SK-N-SH treated with all-trans-retinoic acid at 6 μM for 48 hours (cell line): ENCODE results near the gene NUFIP1.

Experiments used
- BACH2 ChIP-seq: fragments of 250-450 bp; sonication (Bioruptor Pico); IDR thresholded peaks from 2 replicates; pipeline ENCODE4 v1.9.0; 2021; ENCODE audit warnings: mild to moderate bottlenecking, borderline replicate concordance
- CREB5 ChIP-seq: fragments of 250-450 bp; sonication (Bioruptor Pico); IDR thresholded peaks from 2 replicates; pipeline ENCODE4 v1.5.1; 2020; ENCODE audit warnings: low read depth, mild to moderate bottlenecking, moderate library complexity
- ESRRG ChIP-seq: fragments of 250-450 bp; sonication (Bioruptor Pico); IDR thresholded peaks from 2 replicates; pipeline ENCODE4 v1.6.1; 2021; ENCODE audit warnings: mild to moderate bottlenecking
- GLIS3 ChIP-seq: fragments of 250-450 bp; sonication (Bioruptor Pico); IDR thresholded peaks from 2 replicates; pipeline ENCODE4 v1.5.0; 2020; ENCODE audit warnings: mild to moderate bottlenecking, moderate library complexity
- ISL1 ChIP-seq: fragments of 250-450 bp; sonication (Bioruptor Pico); IDR thresholded peaks from 2 replicates; pipeline ENCODE4 v2.1.2; 2022; ENCODE audit warnings: mild to moderate bottlenecking, moderate library complexity
- PATZ1 ChIP-seq: fragments of 250-450 bp; sonication (Bioruptor Pico); IDR thresholded peaks from 2 replicates; pipeline ENCODE4 v1.8.0; 2020; ENCODE audit warnings: mild to moderate bottlenecking, moderate library complexity, borderline replicate concordance
- RARB ChIP-seq: fragments of 250-450 bp; sonication (Bioruptor Pico); IDR thresholded peaks from 2 replicates; pipeline ENCODE4 v1.8.0; 2021; ENCODE audit warnings: mild to moderate bottlenecking, moderate library complexity
- TCF4 ChIP-seq: fragments of 250-450 bp; sonication (Bioruptor Pico); IDR thresholded peaks from 2 replicates; pipeline ENCODE4 v1.8.0; 2021; ENCODE audit warnings: mild to moderate bottlenecking, moderate library complexity, borderline replicate concordance
- TSHZ2 ChIP-seq: fragments of 250-450 bp; sonication (Bioruptor Pico); IDR thresholded peaks from 2 replicates; pipeline ENCODE4 v1.5.0; 2020; ENCODE audit warnings: mild to moderate bottlenecking, moderate library complexity
- ZC3H10 ChIP-seq: fragments of 250-450 bp; sonication (Bioruptor Pico); IDR thresholded peaks from 2 replicates; pipeline ENCODE4 v1.5.1; 2021; ENCODE audit warnings: mild to moderate bottlenecking, moderate library complexity
- ZFP30 ChIP-seq: fragments of 450-650 bp; formaldehyde crosslinking; IDR thresholded peaks from 2 replicates; pipeline ENCODE4 v1.5.0; 2022; ENCODE audit warnings: mild to moderate bottlenecking, moderate library complexity
- ZNF565 ChIP-seq: fragments of 450-650 bp; formaldehyde crosslinking; conservative IDR thresholded peaks from 2 replicates; pipeline ENCODE4 v1.5.0; 2020; ENCODE audit warnings: low read depth, mild to moderate bottlenecking, moderate library complexity
- ZNF70 ChIP-seq: fragments of 450-650 bp; formaldehyde crosslinking; IDR thresholded peaks from 2 replicates; pipeline ENCODE4 v1.5.0; 2020; ENCODE audit warnings: mild to moderate bottlenecking, moderate library complexity
- ZNF8 ChIP-seq: fragments of 450-650 bp; formaldehyde crosslinking; IDR thresholded peaks from 2 replicates; pipeline ENCODE4 v1.5.0; 2020; ENCODE audit warnings: mild to moderate bottlenecking, moderate library complexity

- TF ChIP-seq TSHZ2 (CRISPR knock-in tag): no peak
- TF ChIP-seq ZFP30: no peak
- TF ChIP-seq ISL1 (CRISPR knock-in tag): no peak
- TF ChIP-seq TCF4 (CRISPR knock-in tag): no peak
- TF ChIP-seq ESRRG (CRISPR knock-in tag): no peak
- no peak for TF ChIP-seq BACH2 (CRISPR knock-in tag)
- no peak for TF ChIP-seq PATZ1 (CRISPR knock-in tag)
- no peak for TF ChIP-seq ZNF70 (CRISPR knock-in tag)
- no peak for TF ChIP-seq ZNF8 (CRISPR knock-in tag)
- no peak for TF ChIP-seq GLIS3 (CRISPR knock-in tag)
- no peak for TF ChIP-seq RARB (CRISPR knock-in tag)
- no peak for TF ChIP-seq CREB5
- no peak for TF ChIP-seq ZNF565 (CRISPR knock-in tag)
- no peak for TF ChIP-seq ZC3H10 (CRISPR knock-in tag)
Measured at GRCh38 chr13:45036206-45036605, 46.9 kb upstream of the NUFIP1 start.
